HG02970 (cell line): Measurements from ENCODE around the gene RAB30.
A peak's percentile ranks its signal among the peaks of the same experiment; 100 is the strongest.
"Not testable (repeated sequence)": the region's sequence is repeated elsewhere in the genome, so short reads cannot be mapped to it uniquely, and the experiment has no call there.

ENCODE experiments used
- ATAC-seq: cut with Tn5 transposase; IDR thresholded peaks from one replicate; pipeline ENCODE4 v1.9.1; 2021; ENCODE audit warnings: mild to moderate bottlenecking, moderate library complexity, moderate number of reproducible peaks; ENCODE audit not compliant: unreplicated experiment, low FRiP score

The RAB30 gene

DNA sequence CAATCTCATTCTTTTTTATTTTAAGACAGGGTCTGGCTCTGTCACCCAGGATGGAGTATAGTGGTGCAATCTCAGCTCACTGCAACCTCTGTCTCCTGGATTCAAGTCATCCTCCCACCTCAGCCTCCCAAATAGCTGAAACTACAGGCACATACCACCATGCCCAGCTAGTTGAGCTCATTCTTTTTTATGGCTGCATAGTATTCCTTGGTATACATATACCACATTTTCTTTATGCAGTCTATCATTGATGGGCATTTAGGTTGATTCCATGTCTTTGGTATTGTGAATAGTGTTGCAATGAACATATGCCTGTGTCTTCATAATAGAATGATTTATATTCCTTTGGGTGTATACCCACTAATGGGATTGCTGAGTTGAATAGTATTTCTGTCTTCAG, 109.7 kb downstream of the RAB30 start:
- not testable (repeated sequence) for ATAC-seq

DNA sequence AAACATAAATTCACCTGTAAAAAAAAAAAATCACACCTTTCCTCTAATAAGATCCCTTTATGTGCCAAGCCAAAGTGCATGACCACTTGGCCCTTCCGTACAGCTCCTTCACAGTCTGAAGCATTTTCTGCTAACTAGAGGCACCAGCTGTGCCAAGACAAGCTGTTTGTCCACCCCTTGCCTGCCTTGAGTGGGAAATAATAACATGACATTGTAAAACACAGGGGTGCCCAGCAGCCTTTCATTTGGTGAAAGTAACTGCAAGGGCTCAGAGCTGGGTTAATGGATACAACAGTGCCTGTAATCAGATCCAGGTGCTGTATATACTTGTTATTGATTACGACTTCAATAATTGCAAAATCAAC, 110.9 kb downstream of the RAB30 start:
- ATAC-seq: peak; percentile 25

DNA sequence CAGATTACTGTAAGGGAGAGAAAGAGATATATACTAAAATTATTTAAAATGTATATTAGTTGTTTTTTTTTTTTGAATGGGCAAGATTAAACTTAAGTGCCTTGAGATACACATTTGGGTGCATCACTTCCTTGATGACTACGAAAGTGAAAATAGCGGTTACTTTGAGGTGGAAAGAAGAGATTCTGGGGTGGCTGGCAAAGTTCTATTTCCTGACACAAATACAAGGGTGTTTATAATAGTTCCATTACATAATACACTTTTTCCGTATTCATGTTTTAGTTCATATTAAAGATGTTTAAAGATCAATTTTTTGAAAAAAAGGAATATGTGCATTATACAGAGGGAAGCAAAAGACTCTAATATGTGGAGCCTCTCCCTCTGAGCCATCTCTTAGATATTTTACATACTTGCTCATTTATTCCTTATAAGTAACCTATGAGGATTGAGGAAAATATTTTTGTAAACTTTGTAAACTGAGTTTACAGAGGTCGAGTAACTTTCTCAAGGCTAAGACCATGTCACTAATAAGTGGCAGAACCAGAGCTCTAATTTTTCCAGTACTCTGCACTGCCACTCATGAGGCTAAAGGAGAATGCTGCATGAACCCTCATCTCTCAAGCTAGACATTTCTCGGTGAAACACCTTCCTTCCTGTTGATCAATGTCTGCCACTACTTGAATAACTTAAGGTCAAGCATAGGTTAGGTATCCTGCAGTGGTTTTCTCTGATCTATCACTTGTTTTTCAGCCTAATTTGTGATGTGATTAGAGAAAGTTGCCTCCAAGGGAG, 111.5 kb downstream of the RAB30 start:
- ATAC-seq: peak; percentile 75

DNA sequence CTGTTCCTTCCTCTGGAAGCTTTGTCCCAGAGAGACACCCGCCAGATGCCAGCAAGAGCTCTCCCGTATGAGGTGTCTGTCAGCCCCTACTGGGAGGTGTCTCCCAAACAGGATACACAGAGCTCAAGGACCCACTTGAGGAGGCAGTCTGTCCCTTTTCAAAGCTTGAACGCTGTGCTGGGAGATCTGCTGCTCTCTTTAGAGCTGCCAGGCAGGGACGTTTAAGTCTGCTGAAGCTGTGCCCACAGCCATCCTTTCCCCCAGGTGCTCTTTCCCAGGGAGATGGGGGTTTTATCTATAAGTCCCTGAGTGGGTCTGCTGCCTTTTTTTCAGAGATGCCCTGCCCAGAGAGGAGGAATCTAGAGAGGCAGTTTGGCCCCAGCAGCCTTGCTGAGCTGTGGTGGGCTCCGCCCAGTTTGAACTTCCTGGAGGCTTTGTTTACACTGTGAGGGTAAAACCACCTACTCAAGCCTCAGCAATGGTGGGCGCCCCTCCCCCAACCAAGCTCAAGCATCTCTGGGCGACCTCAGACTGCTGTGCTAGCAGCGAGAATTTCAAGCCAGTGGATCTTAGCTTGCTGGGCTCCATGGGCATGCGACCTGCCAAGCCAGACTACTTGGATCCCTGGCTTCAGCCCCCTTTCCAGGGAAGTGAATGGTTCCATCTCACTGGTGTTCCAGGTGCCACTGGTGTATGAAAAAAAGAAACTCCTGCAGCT, 115.8 kb downstream of the RAB30 start:
- not testable (repeated sequence) for ATAC-seq

DNA sequence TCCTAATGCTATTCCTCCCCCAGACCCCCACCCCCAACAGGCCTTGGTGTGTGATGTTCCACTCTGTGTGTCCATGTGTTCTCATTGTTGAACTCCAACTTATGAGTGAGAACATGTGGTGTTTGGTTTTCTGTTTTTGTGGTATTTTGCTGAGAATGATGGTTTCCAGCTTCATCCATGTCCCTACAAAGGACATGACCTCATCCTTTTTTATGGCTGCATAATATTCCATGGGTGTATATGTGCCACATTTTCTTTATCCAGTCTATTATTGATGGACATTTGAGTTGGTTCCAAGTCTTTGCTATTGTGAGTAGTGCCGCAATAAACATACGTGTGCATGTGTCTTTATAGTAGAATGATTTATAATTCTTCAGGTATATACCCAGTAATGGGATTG, 121.2 kb downstream of the RAB30 start:
- not testable (repeated sequence) for ATAC-seq

DNA sequence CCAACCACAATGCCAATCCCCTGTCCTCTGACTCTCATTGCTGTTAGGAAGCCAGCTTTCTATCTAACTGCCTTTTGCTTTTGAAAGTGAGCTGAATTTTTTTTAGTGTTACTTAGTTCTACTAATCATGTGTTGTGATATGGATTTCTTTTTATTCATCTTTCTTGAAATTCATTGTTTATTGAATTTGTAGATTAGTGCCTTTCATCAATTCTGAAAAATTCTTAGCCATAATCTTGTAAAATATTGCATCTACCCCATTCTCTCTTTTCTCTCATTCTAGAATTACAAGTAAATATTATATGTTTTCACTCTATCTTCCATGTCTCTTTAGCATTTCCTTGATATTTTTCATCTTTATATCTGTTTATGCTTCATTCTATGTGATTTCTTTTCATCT, 122.3 kb downstream of the RAB30 start:
- ATAC-seq: no peak

DNA sequence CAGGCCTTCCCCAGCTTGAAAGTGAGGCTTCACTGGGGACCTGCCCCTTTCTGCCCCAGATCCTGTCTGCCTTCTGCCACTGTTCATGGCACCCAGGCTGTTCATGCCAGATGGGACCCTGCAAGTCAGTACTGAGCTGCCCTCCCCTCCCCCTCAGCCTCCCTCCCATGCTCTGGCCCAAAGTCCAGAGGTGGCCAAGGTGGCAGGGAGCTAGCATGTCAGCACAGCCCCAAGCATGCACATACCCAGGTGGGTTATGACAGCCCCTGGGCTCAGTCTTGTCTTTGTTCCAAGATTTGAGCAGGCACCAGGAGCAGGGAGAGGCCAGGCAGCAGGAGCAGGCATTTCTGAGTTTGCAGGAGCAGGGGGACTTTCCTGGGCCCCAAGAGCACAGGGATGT, 126.0 kb downstream of the RAB30 start:
- no peak for ATAC-seq

DNA sequence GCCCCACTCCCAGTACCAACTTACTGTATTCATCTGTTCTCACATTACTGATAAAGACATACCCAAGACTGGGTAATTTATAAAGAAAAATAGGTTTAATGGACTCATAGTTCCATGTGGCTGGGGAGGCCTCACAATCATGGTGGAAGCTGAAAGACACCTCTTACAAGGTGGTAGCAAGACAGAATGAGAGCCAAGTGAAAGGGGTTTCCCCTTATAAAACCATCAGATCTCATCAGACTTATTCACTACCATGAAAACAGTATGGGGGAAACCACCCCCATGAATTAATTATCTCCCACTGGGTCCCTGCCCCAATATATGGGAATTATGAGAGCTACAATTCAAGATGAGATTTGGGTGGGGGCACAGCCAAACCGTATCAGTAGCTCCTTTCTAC, 126.7 kb downstream of the RAB30 start:
- not testable (repeated sequence) for ATAC-seq

DNA sequence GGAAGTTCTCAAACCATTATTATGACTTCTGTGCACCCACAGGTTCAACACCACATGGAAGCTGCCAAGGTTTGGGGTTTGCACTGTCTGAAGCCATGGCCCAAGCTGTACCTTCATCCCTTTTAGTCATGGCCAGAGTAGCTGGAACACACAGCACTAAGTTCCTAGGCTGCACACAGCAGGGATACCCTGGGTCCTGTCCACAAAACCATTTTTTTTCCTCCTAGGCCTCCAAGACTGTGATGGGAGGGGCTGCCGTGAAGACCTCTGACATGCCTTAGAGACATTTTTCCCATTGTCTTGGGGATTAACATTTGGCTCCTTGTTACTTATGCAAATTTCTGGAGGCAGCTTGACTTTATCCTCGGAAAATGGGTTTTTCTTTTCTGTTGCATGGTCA, 127.5 kb downstream of the RAB30 start:
- no peak for ATAC-seq

DNA sequence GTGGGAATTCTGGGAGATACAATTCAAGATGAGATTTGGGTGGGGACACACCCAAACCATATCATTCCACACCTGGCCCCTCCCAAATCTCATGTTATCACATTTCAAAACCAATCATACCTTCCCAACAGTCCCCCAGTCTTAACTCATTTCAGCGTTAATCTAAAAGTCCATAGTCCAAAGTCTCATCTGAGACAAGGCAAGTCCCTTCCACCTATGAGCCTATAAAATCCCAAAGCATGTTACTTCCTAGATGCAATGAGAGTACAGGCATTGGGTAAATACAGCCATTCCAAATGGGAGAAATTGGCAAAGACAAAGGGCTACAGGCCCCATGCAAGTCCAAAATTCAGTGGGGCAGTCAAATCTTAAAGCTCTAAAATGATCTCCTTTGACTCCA, 128.3 kb downstream of the RAB30 start:
- not testable (repeated sequence) for ATAC-seq

DNA sequence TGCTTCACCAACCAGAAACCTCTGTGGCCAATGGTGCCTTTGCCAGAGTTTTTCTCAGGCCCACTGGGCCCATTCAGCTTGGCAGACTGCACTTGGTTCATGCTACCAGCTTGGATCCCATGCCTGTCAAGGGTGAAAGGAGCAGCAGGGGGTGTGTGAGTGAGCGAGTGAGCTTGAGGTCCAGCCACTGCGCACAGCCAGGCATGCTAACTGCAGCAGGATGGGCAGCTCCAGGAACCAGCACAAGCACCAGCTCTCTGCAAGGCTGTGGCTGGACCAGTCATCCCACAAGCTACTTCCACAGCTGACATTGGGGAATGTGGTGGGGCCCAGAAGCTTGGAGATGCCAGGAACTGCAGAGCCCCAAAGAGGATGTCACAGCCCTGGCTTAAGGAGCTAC, 129.3 kb downstream of the RAB30 start:
- no peak for ATAC-seq

DNA sequence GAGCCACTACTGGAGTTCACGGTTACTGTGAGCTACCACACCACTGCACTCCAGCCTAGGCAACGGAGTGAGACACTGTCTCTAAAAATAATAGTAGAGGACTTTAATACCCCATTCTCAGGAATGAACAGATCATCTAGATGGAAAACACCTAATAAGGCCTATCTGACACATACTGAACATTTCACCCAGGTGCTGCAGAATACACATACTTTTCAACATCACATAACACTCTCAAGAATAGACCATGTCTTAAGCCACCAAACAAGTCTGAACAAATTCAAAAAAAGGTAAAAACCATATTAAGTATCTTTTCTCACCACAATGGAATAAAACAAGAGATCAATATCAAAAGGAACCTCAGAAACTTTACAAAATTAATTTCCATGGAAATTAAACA, 132.2 kb downstream of the RAB30 start:
- ATAC-seq: no peak

DNA sequence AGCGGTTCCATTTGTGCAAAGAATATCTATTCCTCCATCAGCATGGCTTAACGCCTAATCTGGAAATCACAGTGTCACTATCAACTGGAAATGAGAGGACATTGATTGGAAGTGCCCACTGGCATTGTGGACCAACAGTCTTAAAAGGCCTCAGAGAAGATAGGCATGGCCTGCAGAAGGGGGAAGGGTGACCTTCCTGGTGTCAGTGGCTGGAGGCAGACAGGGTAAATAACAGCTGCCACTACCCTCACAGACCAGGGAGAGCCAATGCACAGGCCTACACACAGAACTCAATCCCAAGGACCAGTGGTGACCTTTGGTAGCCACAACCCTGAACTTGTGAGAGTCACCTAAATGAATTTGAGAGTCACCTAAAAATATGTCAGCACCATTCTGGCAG, 134.1 kb downstream of the RAB30 start:
- no peak for ATAC-seq

DNA sequence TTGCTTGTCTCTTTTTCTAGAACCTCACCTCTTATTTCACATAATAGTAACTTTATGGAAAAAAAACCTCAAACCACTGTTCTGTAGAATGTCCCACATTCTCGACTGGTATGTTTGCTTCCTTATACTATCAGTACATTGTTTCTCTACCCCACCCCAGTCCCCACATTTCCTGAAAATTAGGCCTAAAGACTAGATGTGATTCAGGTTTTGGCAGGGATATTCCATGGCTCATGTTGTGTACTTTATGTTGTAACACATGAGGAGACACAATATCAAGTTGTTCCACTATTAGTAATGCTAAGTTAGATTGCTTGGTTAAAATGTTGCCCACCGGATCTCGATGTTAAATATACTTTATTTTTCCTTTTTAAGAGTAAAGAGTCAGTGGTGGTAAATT, 135.4 kb downstream of the RAB30 start:
- ATAC-seq: no peak

DNA sequence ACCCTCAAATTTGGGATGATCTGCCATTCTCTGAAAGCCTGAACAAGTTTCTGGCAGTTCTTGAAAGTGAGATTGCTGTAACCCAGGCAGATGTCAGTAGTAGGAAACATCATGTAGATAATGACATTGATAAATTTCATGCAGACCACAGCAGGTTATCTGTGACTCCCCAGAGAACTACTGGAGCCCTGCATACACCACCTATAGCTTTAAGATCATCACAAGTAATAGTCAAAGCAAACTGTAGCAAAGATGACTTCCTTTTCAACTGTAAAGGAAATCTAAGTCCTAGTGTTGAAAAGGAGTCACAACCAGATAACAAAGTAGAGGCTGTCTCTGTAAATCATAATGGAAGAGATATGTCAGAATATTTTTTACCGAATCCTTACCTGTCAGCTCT, 139.1 kb downstream of the RAB30 start:
- ATAC-seq: no peak

DNA sequence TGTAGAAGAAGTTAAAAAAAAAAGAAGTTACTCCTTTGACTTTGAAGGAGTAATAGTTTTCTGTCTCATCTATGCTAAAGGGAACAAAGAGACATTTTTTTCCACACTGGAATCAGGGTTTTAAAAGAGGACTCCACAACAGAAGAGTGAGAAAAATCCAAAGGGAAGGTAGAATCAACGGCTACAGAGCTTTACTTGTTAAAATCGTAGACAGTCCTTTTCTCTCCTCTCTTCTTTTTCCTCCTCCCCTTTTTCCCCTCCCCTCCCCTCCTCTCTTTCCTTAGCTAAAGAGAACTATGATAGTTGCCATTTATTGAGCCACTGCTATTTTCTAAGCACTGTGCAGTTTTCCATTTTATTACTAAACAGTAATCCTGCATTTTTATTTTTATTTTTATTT, 141.0 kb downstream of the RAB30 start:
- ATAC-seq: no peak

DNA sequence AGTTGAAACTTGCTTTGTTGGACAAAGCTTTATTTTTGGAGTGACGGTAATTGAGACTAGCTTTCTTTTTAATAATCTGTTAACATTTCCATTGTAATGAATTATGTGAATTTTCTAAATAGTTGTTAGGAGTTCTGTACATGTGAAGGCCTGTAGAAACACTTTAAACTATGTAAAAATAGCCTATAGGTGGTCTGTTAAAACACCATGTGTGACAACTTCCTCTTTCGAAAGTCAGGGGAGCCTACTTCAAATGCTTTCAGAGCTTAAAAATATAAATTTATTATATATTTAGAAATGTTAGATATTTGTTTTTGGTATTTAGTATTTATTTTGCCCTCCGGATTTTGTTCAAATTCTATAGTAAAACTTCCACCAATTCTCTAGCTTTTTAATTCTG, 141.5 kb downstream of the RAB30 start:
- ATAC-seq: no peak

DNA sequence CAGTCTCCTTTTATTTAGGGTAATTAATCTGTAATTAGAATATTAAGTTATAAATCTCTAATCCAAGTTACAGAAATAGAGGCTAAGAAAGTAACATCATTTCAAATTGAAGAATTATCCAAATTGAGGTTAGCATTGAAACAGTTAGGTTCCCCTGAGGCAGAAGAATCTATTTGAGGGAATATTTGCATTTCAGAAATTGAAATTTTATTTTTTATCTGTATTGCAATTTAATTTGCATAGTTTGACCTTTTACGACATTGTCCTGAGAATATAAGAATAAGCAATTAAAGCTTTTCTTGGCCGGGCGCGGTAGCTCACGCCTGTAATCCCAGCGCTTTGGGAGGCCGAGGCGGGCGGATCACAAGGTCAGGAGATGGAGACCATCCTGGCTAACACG, 142.6 kb downstream of the RAB30 start:
- ATAC-seq: no peak

DNA sequence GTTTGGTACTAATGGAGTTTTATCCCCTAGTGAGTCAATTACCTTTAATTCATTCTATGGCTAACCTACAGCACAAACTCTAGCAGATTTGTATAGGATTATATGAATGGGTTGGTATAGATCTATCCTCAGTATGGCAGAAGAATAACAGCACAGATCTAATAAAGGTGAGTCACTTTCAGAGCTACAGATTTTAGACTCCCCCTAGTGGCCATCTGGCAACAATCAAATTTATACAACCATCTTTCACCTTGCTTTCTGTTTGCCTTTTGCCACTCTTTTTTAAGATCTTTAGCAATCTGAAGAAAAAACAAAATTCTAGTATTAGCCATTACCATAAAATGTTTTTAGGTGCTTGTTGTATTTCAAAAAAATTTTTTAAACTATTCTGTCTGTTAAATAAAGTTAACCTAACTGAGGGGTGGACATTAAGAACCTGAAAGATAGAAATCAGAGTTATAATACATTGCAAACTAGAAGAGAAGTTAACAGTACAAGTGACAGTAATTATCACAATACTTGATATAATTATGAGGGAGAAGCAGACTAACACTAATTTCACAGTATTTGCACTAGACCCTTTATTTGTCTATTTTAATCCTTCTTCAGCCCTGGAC, 144.3 kb downstream of the RAB30 start:
- ATAC-seq: no peak

DNA sequence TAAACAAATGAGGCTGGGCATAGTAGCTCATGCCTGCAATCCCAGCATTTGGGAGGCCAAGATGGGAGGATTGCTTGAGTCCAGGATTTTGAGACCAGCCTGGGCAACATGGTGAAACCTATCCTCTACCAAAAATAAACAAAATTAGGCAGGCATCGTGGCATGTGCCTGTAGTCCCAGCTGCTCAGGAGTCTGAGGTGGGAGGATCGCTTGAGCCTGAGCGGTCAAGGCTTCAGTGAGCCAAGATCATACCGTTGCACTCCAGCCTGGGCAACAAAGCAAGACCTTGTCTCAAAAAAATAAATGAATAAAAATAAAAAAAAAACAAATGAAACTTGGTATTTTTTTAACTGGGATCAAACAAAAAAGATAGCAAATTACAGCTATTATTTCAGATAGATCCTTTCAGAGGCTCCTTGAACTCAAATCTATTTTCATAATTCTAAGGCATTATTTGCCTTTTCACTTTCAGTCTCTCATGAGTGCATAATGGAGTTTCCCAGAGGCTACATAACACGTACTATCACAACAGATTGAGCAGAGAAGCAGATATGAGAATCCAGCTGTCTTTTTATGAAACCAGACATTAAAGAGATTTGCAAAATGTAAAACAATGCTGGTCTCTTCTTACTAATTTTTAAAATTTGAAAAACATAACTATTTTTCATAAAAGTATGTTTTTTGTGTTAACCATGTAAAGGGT, 147.0 kb downstream of the RAB30 start:
- ATAC-seq: no peak
